UCSD-AML1 (cell line): Measurements from ENCODE around the gene CACNA1C.
A peak's percentile ranks its signal among the peaks of the same experiment; 100 is the strongest.

Source experiments
- DNase-seq: peaks from one replicate; lab custom pipeline; 2025; ENCODE audit not compliant: unreplicated experiment; lab: John Stamatoyannopoulos, UW

Gene CACNA1C

DNA sequence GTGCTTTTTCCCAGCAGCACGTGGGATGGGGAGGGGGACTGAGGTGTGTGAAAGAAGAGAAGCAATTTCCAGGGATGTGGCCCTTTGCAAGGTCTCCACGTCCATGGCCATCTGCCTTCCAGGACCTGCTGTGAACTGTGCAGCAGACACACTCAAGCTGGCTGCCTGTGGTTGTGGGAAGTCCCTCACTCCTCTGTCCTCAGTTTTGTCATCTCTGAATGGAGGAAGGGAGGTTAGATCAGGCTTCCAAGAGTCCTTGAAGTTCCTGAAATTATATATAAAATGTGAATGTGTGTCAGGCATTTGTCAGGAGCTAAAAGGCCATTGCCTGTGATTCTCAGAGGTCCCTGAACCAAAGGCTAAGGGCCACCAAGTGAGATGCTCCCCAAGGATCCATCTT lies 328.2 kb downstream of the CACNA1C start:
- no peak for DNase-seq

DNA sequence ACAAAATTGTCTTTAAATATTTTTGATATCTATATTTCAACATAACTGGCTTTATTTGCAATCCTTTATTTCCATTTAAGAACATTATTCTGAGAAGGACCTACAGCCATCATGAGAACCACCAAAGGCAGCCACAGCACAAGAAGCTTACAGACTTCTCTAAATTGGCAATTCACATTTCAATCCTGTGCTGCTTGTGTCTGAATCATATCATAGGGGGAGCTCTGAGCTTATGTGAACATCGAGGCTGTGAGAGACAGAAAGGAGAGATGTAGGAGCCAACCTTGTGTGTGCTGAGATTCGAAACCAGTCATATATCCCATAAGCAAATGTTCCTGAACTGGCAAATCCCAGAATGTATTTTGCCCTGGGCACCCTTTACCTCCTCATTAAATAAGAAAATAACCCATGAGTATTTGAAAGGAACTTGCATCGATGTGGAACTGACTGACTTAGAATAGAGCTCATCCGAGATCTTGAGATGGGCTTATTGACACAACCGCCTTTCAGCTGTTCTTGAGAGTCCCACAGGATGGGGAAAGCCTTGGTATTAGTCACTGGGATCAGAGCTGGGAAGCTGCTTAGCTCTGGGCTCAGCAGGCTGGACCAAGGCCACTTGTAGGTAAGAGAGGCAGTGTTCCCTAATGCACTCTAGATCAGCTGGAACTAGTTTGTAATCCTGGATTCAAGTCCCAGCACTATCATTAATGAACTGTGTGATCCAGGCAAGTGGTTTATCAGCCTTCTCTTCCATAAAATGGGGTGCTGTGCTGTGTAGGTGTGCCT lies 329.8 kb downstream of the CACNA1C start:
- no peak for DNase-seq

DNA sequence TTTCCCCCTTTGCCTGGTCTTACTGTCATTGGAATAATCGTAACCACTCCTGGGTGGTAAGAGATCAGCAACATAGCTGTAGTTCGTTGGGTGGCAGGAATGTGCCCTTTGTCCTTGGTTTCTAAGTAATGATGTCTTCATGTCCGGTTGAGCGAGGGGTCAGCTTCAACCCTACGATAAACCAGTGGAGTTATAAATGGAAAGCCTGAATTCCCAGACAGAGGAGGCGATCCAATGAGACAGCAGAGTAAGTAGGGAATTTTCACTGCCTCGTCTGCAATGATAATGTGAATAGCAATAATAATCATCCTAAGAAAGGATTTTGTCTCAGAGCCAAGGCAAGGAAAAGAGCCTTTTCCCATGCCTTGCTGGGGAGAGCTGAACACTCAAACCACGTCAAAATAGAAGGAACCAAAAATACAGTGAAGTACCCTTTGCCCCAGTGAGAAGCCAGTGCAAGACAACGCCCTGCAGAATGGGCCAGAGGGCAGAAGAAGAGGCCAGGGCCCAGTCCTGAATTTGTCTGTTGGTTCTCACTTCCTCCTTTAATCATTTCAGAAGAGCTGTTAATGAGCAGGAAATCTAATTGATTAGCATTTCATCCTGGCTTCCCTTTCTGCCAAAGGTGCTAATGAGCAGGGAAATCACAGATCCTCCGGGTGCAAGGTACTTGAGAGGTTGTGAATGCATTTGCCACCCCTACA lies 330.7 kb downstream of the CACNA1C start:
- no peak for DNase-seq

DNA sequence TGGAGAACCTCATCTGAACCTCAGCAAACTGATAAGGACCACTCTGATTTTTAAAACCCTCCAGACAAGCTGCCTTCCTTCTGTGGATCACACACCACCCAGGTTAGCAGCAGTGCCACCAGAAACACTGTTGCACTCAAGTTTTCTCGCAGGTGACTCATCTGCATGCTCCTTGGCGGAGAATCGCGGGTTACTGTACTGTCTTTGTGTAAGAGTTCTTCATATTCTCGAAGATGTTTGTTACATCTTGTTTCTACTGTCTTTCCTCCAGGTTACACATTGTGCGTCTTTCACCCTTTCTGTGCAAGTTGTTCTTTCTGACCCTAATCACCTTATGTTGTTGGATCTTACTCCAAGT lies 331.2 kb downstream of the CACNA1C start:
- DNase-seq: no peak

DNA sequence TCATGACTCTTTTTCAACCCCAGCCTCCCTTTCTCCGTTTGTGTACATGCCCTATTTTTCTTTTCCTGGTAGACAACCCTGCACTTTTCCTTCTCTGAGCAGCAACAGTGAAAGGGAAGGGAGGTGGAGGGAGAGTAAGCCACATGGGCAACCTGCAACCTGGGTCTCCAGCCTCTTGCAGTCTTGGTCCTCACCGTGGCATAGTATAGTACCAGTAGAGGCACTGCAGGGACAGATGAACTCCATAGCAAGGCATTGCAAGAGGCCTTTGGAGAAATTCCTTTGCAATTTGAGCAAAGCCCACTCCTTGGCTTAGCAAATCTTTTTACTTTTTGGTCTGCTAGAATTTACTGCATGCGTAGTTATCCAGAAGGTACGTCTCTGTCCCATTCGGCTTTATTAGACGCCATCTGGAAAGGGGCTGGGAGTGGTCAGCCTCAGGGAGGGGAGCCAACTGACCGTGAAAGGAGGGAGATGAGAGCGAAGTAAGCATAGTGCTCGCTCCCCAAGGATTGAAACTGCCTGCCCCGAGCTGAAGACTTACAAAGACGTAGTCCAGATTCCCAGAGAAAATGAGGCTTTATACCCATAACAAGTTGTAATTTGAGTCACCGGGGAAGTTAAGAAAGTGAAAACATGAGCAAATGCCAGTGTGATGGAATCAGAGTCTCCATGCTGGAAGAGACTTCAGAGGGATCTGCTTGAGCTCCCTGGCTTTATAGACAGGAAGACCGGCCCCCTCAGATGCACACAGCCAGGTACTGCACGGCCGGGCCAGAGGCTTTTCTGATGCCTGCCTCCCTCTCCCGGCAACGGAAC lies 332.0 kb downstream of the CACNA1C start:
- DNase-seq: no peak

DNA sequence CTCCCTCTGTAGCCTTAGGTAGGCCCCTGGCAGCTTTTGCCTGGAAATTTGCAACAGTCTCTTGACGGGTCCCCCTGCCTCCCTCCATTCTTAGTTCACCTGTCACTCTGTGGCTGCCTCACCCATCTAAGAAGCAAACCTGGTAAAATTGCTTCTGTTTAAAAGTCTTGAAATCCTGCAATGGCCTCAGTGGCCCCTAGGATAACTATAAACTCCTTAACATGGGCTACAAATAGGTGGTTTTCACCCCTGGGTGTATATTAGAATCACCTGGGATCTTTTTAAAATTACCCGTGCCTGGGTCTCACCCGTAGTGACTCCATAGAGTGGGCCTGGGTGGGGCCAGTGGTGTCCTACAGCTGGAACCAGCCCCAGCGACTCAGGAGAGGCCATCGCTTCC lies 332.7 kb downstream of the CACNA1C start:
- no peak for DNase-seq

DNA sequence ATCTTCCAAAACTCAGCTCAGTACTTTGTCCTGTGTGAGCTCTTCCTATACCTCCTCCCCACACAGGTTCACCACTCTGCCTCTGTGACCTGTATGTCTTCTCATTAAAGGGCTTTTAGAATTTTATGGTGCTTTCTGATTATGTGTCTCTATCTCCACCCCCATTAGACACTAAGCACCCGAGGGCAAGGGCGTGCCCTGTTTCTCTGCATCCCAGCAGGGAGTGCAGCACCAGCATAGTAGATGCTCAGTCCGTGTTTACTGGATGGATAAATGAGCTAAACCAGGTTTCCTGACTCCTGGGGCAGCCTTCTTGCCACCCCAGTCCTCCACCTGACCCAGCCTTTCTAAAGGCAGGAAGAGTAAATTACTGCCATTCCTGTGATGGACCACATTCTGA lies 333.8 kb downstream of the CACNA1C start:
- DNase-seq: no peak

DNA sequence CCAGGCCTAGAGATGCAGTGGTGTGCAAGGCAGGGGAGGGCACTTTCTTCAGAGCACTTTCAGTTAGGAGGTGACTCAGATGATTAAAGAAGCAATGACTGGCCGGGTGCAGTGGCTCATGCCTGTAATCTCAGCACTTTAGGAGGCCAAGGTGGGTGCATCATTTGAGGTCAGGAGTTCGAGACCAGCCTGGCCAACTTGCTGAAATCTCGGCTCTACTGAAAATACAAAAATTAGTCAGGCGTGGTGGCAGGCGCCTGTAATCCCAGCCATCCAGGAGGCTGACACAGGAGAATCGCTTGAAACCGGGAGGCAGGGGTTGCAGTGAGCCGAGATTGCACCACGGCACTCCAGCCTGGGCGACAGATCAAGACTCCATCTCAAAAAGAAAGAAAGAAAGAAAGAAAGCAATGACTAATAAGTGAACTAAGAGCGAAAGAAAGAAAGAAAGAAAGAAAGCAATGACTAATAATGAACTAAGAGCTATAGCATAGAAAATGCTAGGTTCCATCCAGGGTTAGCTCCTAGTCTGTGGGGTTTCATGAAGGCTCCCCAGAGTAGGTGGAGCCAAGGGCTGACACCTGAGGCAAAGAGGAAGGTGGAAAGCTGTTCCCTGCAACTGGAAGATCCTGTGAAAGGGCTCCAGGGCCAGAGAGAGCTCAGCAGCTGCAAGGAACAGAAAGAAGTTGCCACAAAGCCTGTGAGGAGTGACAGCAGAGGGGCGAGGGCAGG lies 334.5 kb downstream of the CACNA1C start:
- DNase-seq: no peak

DNA sequence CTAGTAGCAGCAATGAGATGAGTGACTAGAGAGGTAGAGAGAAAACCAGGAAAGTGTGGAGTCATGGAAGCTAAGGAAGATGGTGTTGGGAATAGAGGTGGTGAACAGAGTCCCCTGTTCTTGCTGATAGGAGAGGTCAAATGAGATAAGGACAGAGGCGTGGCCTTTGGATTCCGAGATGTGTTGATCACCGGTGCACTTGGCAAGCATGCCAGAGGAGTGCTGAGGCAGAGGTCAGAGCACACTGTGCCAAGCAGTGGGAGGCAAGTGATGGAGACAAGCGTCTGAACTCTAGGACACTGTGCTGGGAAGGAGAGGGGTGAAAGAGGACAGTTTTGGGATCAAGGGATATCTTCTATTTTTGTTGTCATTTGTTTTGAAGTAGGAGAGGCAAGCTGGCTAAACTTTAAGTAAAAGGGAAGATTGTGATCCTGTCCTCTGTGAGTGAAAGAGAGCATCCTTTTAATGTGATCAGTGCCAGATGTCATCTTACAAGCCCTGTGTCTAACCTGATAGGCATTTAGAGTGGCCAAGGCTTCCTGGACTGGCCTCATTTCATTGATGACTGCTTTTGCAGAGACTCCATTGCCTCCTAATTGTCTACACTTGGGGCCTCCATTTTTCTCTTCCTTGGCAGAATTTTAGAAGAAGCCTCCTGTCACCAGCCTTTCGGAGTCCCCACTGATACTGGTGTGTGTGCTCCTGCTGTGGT lies 336.4 kb downstream of the CACNA1C start:
- no peak for DNase-seq

DNA sequence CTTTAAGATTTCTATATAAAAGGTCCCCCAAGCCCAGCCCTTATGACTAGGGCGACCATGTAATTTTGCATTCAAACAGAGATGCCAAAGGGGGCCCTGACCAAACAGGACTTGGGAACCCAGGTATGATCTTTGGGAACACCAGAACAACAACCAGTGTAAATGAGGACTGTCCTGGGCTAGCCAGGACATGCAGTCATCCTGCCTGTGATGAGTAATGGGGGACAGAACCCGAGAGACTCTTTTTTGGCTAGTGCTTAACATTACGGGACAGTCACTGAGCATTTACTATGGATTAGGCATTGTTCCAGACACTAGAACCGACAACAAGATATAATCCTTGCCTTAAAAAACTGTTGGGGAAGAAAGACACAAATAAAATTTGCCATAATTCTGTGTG lies 337.3 kb downstream of the CACNA1C start:
- DNase-seq: no peak

DNA sequence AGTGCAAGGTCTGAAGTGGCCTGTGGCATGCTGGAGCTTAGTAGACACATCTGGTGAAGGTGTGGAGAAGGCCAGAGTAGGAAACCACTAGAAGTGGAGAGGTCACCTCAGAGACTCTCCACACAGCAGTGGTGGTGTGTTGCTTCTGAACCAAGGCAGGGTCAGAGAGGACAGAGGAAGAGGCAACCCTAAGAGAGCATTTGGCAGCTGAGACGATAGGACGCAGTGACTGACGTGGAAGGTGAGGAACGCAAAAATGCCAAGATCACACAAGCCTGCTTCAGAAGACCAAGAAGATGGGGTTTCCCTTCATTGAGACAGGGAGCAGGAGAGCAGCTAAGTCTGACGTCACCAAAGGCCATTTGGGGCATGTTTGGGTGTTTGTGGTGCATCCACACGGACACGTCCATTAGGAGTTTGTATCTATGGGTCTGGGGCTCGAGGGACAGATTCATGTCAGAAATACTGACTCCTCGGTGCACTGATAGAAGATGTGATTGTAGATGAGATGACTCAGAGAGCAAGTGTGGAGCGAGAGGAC lies 338.1 kb downstream of the CACNA1C start:
- DNase-seq: no peak

DNA sequence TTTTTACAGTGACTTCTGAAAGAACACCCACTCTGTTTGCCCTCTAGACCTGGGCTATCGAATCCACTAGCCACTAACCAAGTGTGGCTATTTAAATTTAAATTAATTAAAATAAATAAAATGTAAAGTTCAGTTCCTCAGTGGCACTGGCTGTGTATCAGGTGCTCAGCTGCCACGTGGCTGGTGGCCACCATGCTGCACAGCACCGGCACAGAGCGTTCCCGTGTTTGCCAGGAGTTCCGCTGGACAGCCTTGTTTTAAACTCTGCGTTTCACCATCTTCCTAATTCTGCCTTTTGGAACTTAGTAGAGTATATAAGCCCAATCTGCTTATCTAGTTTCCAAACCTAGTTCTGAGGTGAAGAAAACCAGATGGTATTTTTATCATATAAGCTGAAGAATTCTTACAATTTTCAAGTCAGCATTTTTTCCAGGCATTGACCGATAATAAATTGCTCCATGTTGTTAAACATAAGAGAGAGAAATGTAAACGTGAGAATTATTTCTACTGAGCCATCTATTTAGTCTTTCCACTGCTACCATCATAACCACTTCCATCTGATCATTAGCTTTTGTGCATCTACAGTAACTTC lies 339.0 kb downstream of the CACNA1C start:
- no peak for DNase-seq

DNA sequence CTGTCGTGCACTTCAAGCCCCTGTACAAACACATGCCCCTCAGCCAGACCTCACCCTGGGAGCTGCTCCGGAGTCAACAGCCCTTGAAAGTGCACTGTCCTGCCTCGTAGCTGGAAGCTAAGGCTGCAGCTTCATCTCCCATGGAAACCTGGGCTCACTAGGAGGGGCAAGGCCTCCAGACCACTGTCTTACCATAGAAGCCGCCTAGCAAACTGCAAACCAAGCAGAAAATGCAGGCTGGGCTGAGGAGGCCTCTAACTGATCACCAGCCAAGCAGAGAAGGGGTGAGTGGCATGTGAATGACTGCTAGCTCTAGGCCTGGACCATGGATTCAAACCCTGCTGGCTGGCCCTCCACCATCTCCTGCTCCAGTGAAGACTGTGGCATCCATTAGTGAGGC lies 340.2 kb downstream of the CACNA1C start:
- DNase-seq: no peak

DNA sequence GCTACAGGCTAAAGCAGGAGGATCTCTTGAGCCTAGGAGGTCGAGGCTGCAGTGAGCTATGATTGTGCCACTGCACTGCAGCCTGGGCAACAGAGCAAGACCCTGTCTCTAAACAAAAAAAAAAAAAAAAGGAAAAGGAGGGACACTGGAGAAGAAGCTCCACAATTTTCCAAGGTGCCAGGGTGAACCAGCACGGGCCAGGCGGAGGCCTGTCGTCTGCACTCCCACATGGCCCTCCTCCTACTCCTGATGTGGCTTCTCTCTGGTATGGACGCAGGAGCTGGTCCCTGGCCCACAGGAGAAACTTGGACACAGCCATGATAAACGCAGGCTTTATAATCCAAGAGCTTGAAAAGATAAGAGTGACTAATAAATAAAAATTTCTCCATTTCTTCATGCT lies 341.2 kb downstream of the CACNA1C start:
- no peak for DNase-seq

DNA sequence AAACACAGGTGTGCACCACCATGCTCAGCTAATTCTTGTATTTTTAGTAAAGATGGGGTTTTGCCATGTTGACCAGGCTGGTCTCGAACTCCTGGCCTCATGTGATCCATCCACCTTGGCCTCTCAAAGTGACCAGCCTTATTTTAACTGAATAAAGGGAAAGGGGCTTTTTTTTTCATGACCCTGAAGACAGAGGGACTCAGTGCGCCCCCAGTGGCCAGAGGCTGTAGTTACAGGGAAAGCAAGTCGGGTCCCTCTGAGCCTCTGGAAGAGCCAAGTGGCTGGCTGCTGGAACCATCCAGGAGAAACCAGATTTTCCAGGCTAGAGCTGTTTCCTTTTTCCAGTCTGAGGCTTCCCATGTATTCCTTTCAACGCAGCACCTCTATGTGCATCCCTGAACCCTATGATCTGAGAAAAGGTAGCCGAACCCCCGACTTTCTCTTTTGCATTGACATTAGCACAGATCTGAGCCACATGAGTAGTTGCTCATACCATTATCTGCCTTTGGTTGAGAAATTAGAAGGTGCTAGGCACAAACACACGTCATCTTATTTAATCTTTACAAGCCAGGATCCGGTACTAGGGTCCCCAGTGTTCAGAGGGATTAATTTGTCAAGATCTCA lies 342.7 kb downstream of the CACNA1C start:
- DNase-seq: peak; percentile 45

DNA sequence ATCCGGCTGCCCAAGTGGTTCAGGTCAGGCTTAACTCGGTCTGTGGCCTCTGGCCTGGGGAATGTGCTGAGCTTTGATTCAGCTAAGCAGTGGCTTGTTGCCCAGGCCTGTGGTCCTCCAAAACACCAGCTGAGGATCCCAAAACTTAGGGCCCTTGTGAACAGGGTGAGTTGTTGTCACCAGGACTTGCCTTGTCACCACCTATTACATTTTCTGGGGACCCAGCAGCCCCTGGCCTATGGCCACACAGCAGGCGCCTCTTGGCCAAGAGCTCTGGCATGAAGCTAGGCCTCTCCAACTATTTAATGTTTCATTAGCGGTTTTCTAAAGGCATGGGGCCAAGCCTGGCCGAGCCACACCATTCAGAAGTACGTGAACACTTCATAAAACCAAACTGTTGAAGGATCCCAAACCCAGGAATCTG lies 343.7 kb downstream of the CACNA1C start:
- DNase-seq: no peak

DNA sequence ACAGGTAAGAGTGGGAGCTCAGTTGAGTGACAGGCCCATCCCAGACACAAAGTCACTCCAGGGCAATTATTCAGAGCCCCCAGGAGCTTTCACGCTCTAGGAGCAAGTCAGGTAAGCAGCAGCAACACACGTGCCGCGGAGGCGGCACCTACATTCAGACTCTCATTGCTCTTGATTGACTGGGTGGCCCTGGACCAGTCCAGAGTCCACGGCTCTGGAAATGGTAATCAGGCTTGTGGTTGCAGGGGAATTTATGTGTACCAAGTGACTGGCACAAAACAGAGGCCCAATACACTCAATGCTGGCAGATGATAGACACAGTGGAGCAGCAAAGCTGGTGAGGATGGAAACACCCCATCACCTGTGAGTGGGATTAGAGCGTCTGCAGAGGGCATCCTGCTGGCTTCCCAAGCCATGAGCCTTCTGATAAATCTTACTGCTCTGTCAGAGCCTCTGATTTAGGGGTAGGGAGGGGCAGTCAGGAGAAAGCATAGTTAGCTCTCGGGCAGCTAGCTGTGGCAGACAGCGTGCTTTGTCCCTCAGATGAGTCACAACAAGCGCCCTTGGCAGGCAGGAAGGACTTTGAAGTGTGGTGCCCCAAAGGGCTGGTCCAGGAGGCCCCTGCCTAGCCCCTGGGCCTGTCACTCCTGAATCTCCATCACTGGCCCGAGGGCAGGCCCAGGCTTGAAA lies 344.7 kb downstream of the CACNA1C start:
- no peak for DNase-seq

DNA sequence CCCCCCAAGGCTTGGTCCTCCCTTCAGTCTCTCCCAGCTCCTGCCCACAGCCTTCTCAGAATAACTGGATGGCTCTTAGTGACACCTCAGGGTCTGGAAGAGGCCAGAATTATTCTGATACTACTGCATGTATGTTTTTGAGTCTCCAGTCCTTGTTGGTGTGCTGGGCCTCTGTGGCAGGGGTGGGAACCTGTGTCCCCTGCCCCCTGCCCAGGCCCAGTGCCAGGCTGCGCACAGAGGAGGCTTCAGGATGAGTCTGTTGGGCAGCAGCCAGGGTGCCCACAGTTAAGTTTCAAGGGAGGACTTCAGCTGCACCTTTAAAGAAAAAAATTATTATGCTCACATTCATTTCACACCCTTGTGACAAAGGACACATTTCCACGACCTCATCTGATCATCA lies 348.3 kb downstream of the CACNA1C start:
- no peak for DNase-seq

DNA sequence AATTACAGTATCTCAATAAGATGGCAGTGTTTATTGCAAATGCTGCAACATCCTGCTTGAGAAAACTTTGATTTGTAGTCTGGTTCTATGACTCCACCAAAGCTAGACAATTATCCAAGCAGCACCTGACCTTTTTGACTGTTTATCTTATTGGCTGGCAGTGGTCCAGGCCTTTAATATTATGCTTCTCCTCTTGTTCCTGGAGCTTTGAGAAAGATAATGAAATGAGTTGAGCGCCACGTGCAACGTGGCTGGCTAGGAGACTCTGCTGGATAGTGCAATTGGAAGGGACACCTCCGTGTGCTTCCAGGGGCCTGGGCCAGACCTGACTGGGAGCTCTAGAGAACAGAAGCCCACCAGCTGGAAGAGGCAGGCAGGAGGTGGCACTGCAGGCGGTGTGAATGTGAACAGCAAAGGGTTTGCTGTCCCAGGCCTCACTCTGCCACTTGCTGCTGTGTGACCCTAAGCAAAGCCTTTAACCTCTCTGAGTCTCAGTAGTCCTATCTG lies 349.3 kb downstream of the CACNA1C start:
- DNase-seq: no peak
